H9 (cell line): ENCODE measurements around the gene SCFD2. TPM values are rescaled to one million over a fixed set of nuclear protein-coding genes. Genes with fewer than 3 reads are reported as not detected.

Experiments used
- DNase-seq: peaks from one replicate; pipeline ENCODE4 v3.0.0-alpha.2; 2017
- H2AFZ ChIP-seq: one replicate; pipeline ENCODE4 v1.6.1; 2013; ENCODE audit warnings: mild to moderate bottlenecking, low read length, control low read depth, moderate library complexity
- H2AK5ac ChIP-seq: 2 replicates; pipeline ENCODE4 v1.6.1; 2013; ENCODE audit warnings: low read length, control low read depth, mixed read lengths; ENCODE audit not compliant: insufficient read length
- H2BK120ac ChIP-seq: one replicate; pipeline ENCODE4 v1.6.1; 2013; ENCODE audit warnings: low read depth, mild to moderate bottlenecking, low read length, control low read depth, inconsistent platforms; ENCODE audit not compliant: poor library complexity, severe bottlenecking
- H2BK12ac ChIP-seq: 2 replicates; pipeline ENCODE4 v1.6.1; 2013; ENCODE audit warnings: low read length, control low read depth, mixed read lengths, low read depth; ENCODE audit not compliant: insufficient read length
- H2BK15ac ChIP-seq: 2 replicates; pipeline ENCODE4 v1.6.1; 2013; ENCODE audit warnings: low read depth, low read length, control low read depth
- H2BK20ac ChIP-seq: one replicate; pipeline ENCODE4 v1.6.1; 2013; ENCODE audit warnings: low read depth, mild to moderate bottlenecking, low read length, control low read depth, inconsistent platforms; ENCODE audit not compliant: poor library complexity, severe bottlenecking
- H2BK5ac ChIP-seq: 2 replicates; pipeline ENCODE4 v1.6.1; 2013; ENCODE audit warnings: low read length, control low read depth, mixed read lengths; ENCODE audit not compliant: insufficient read length
- H3K14ac ChIP-seq: 2 replicates; pipeline ENCODE4 v1.6.1; 2013; ENCODE audit warnings: low read length, control low read depth; ENCODE audit not compliant: insufficient read depth
- H3K18ac ChIP-seq: 2 replicates; pipeline ENCODE4 v1.6.1; 2013; ENCODE audit warnings: low read depth, mild to moderate bottlenecking, mixed read lengths, low read length, control low read depth; ENCODE audit not compliant: insufficient read length
- H3K23ac ChIP-seq: 2 replicates; pipeline ENCODE4 v1.6.1; 2013; ENCODE audit warnings: low read length, control low read depth, mixed read lengths, low read depth; ENCODE audit not compliant: insufficient read length
- H3K23me2 ChIP-seq: 2 replicates; pipeline ENCODE4 v1.6.1; 2013; ENCODE audit warnings: low read depth, mild to moderate bottlenecking, mixed read lengths, low read length, control low read depth; ENCODE audit not compliant: insufficient read length, poor library complexity, severe bottlenecking
- H3K27ac ChIP-seq: 2 replicates; pipeline ENCODE4 v1.5.1; 2013; ENCODE audit warnings: low read length, control low read depth, mixed read lengths, low read depth; ENCODE audit not compliant: insufficient read length
- H3K27me3 ChIP-seq: 2 replicates; pipeline ENCODE4 v1.6.1; 2013; ENCODE audit warnings: low read length, control low read depth, inconsistent platforms; ENCODE audit not compliant: insufficient read depth
- H3K4ac ChIP-seq: 2 replicates; pipeline ENCODE4 v1.6.1; 2013; ENCODE audit warnings: low read depth, mild to moderate bottlenecking, control low read depth, inconsistent platforms, low read length, moderate library complexity
- H3K4me1 ChIP-seq: 2 replicates; pipeline ENCODE4 v1.6.1; 2013; ENCODE audit warnings: low read length, control low read depth, inconsistent platforms; ENCODE audit not compliant: insufficient read depth
- H3K4me2 ChIP-seq: 2 replicates; pipeline ENCODE4 v1.6.1; 2013; ENCODE audit warnings: low read length, control low read depth, mixed read lengths; ENCODE audit not compliant: insufficient read length, insufficient read depth
- H3K56ac ChIP-seq: 2 replicates; pipeline ENCODE4 v1.6.1; 2013; ENCODE audit warnings: low read depth, mild to moderate bottlenecking, mixed read lengths, low read length, control low read depth; ENCODE audit not compliant: insufficient read length
- H3K79me1 ChIP-seq: 2 replicates; pipeline ENCODE4 v1.6.1; 2013; ENCODE audit warnings: low read depth, mild to moderate bottlenecking, moderate library complexity, low read length, control low read depth, inconsistent platforms; ENCODE audit not compliant: insufficient read depth, poor library complexity, severe bottlenecking
- H3K79me2 ChIP-seq: 2 replicates; pipeline ENCODE4 v1.6.1; 2013; ENCODE audit warnings: low read length, control low read depth, inconsistent platforms; ENCODE audit not compliant: insufficient read depth
- H3K9ac ChIP-seq: 2 replicates; pipeline ENCODE4 v1.6.1; 2013; ENCODE audit warnings: low read length, control low read depth, mixed read lengths; ENCODE audit not compliant: insufficient read length; ENCODE audit errors: extremely low read depth
- H3K9me3 ChIP-seq: one replicate; pipeline ENCODE4 v1.6.1; 2013; ENCODE audit warnings: low read depth, low read length, inconsistent platforms; ENCODE audit not compliant: control insufficient read depth
- H3T11ph ChIP-seq: one replicate; pipeline ENCODE4 v1.6.1; 2013; ENCODE audit warnings: mild to moderate bottlenecking, low read length, control low read depth, inconsistent platforms
- H4K20me1 ChIP-seq: one replicate; pipeline ENCODE4 v1.6.1; 2013; ENCODE audit not compliant: control insufficient read depth, insufficient read length, insufficient read depth
- H4K5ac ChIP-seq: 2 replicates; pipeline ENCODE4 v1.6.1; 2013; ENCODE audit warnings: low read depth, mild to moderate bottlenecking, mixed read lengths, low read length, control low read depth; ENCODE audit not compliant: insufficient read length
- H4K8ac ChIP-seq: replicated peaks from 2 replicates; pipeline ENCODE4 v1.6.1; 2013; ENCODE audit warnings: low read length, control low read depth, mixed read lengths, low read depth; ENCODE audit not compliant: insufficient read length
- H4K91ac ChIP-seq: 2 replicates; pipeline ENCODE4 v1.6.1; 2013; ENCODE audit warnings: low read depth, mild to moderate bottlenecking, moderate library complexity, mixed read lengths, low read length, control low read depth; ENCODE audit not compliant: insufficient read length
- H3K27ac Mint-ChIP-seq, 3 experiments: 2 replicates in 2 of 3; 3 replicates in 1 of 3; pipeline ENCODE4 v1.8.0; 2020 to 2021; ENCODE audit warnings: mixed read lengths in 3 of 3, mild to moderate bottlenecking in 1 of 3, moderate library complexity in 1 of 3
- H3K27me3 Mint-ChIP-seq: 2 replicates; pipeline ENCODE4 v1.8.0; 2021; ENCODE audit warnings: low read depth, mild to moderate bottlenecking, moderate library complexity, mixed read lengths
- H3K36me3 Mint-ChIP-seq, 3 experiments: 2 replicates in 2 of 3; 3 replicates in 1 of 3; pipeline ENCODE4 v1.8.0; 2020 to 2021; ENCODE audit warnings: low read depth in 3 of 3, mixed read lengths in 3 of 3; ENCODE audit not compliant: insufficient read depth in 1 of 3
- H3K4me1 Mint-ChIP-seq, 2 experiments: 2 replicates each; pipeline ENCODE4 v1.8.0; 2020; ENCODE audit warnings: mixed read lengths in 2 of 2
- H3K4me3 Mint-ChIP-seq, 2 experiments: 2 replicates in 1 of 2; 3 replicates in 1 of 2; pipeline ENCODE4 v1.8.0; 2020 to 2021; ENCODE audit warnings: mild to moderate bottlenecking in 2 of 2, mixed read lengths in 2 of 2, moderate library complexity in 1 of 2
- H3K9me3 Mint-ChIP-seq, 2 experiments: 2 replicates in 1 of 2; 3 replicates in 1 of 2; pipeline ENCODE4 v1.8.0; 2020; ENCODE audit warnings: mild to moderate bottlenecking in 2 of 2, mixed read lengths in 2 of 2, moderate library complexity in 1 of 2
- CTCF ChIP-seq: fragments of 200-600 bp; sonication (generic); conservative IDR thresholded peaks from 3 replicates; pipeline ENCODE4 v1.8.0; 2021; ENCODE audit warnings: antibody characterized with exemption, mild to moderate bottlenecking
- WGBS: extraction: QIAGEN DNeasy Blood & Tissue Kit; methylation state at CpG from one replicate; pipeline ENCODE4 v1.1.7; 2013; ENCODE audit warnings: missing lambda C conversion rate, low lambda C conversion rate, mixed read lengths; ENCODE audit not compliant: insufficient read length; ENCODE audit errors: extremely low coverage; 5-methylcytosine and 5-hydroxymethylcytosine counted together
- total RNA-seq: library from RNA; stranded (reverse); gene quantifications from 2 replicates; pipeline ENCODE4 v1.2.1, GENCODE V29; 2021

The SCFD2 gene
- total RNA-seq, 1 experiment from 2014 or later, result 10.1 TPM

- H3K4me3 Mint-ChIP-seq, result no peak overlapping the region
- H3K18ac ChIP-seq, result no peak overlapping the region
- H3K27me3 Mint-ChIP-seq, result no peaks in the 10 kb centered on the region
- no peak overlapping the region for H2AFZ ChIP-seq
- no peak overlapping the region for H3K9ac ChIP-seq
- no peak overlapping the region for H3K56ac ChIP-seq
- no peak overlapping the region for H3T11ph ChIP-seq
- no peaks in the 10 kb centered on the region for H3K4me1 ChIP-seq
- no peak overlapping the region for H2BK20ac ChIP-seq
- H2BK120ac ChIP-seq, result no peak overlapping the region
- no peaks in the 10 kb centered on the region for H3K4me1 Mint-ChIP-seq
- H3K27ac ChIP-seq, result no peak overlapping the region
- H3K9me3 ChIP-seq, result no peaks in the 10 kb centered on the region
- H4K8ac ChIP-seq, result no peak overlapping the region
- no peak for TF ChIP-seq CTCF
- no peak overlapping the region for H3K14ac ChIP-seq
- no peak overlapping the region for H3K27ac Mint-ChIP-seq
- H3K36me3 Mint-ChIP-seq, result no peaks in the 10 kb centered on the region
- H4K91ac ChIP-seq, result no peak overlapping the region
- no peak for DNase-seq
- no peak overlapping the region for H2BK15ac ChIP-seq
- H3K79me2 ChIP-seq, result no peaks in the 10 kb centered on the region
- H3K9me3 Mint-ChIP-seq, result no peaks in the 10 kb centered on the region
- no peaks in the 10 kb centered on the region for H3K79me1 ChIP-seq
- WGBS, result no CpG with 5 or more reads among the region's 4 CpGs
- H4K20me1 ChIP-seq, result no peaks in the 10 kb centered on the region
- no peak overlapping the region for H2BK5ac ChIP-seq
- no peak overlapping the region for H3K4me2 ChIP-seq
- no peak overlapping the region for H2AK5ac ChIP-seq
- no peaks in the 10 kb centered on the region for H3K23me2 ChIP-seq
- no peak overlapping the region for H4K5ac ChIP-seq
- H3K23ac ChIP-seq, result no peak overlapping the region
- no peak overlapping the region for H3K4ac ChIP-seq
- H2BK12ac ChIP-seq, result no peak overlapping the region
- no peaks in the 10 kb centered on the region for H3K27me3 ChIP-seq
Observed at GRCh38 chr4:53128231-53128630, 237.6 kb downstream of the SCFD2 start.
